Measurements from ENCODE around the gene PITPNC1. TPM values are rescaled to one million over a fixed set of nuclear protein-coding genes. Genes with fewer than 3 reads are reported as not detected.
A peak's percentile ranks its signal among the peaks of the same experiment; 100 is the strongest.
"Not testable (repeated sequence)": the region's sequence is repeated elsewhere in the genome, so short reads cannot be mapped to it uniquely, and the experiment has no call there.

PITPNC1 gene
- total RNA-seq, 4 donors from 2014 or later: 2.3 to 8.6 (median 4.3) TPM

- H3K9me3 ChIP-seq: no peaks in the 10 kb centered on the region
- H3K4me3 ChIP-seq: no peak overlapping the region
- in situ Hi-C loops (cut with MboI; ENCODE audit: low sequenced_read_pairs in 4 of 4): no loop called here
- no peaks in the 10 kb centered on the region for H3K27me3 ChIP-seq
- H3K27ac ChIP-seq: no peak overlapping the region
- no peak for DNase-seq
- H3K4me1 ChIP-seq: no peaks in the 10 kb centered on the region
- intact Hi-C loops (cut with DNase I; ENCODE audit: low total_unique reads): no loop called here
- no peaks in the 10 kb centered on the region for H3K36me3 ChIP-seq
- no peak for ATAC-seq
- TF ChIP-seq POLR2A (IDR thresholded peaks at IDR 0.05) (no peak), CTCF (IDR thresholded peaks at IDR 0.05 in 4 of 5, conservative IDR thresholded peaks at IDR 0.05 in 1 of 5) (no peak)
Observed at GRCh38 chr17:67425571-67426160, 48.6 kb downstream of the PITPNC1 start.

- H3K9me3 ChIP-seq: no peaks in the 10 kb centered on the region
- DNase-seq (no peak), ATAC-seq (no peak)
- no peaks in the 10 kb centered on the region for H3K36me3 ChIP-seq
- H3K27ac ChIP-seq: no peak overlapping the region
- no peaks in the 10 kb centered on the region for H3K4me1 ChIP-seq
- H3K4me3 ChIP-seq: no peak overlapping the region
- no peaks in the 10 kb centered on the region for H3K27me3 ChIP-seq
- TF ChIP-seq POLR2A (IDR thresholded peaks at IDR 0.05): no peak
- TF ChIP-seq CTCF (IDR thresholded peaks at IDR 0.05 in 4 of 5, conservative IDR thresholded peaks at IDR 0.05 in 1 of 5): no peak
- in situ Hi-C loops (cut with MboI; ENCODE audit: low sequenced_read_pairs in 4 of 4) (no loop called here), intact Hi-C loops (cut with DNase I; ENCODE audit: low total_unique reads) (no loop called here)
Observed at GRCh38 chr17:67427424-67427823, 50.3 kb downstream of the PITPNC1 start.

GRCh38 chr17:67430515-67430914 lies 53.4 kb downstream of the PITPNC1 start:
- in situ Hi-C loops (cut with MboI; ENCODE audit: low sequenced_read_pairs in 4 of 4); ATAC-seq; intact Hi-C loops (cut with DNase I; ENCODE audit: low total_unique reads); H3K27ac ChIP-seq; H3K27me3 ChIP-seq; H3K9me3 ChIP-seq; H3K36me3 ChIP-seq; H3K4me3 ChIP-seq; DNase-seq; H3K4me1 ChIP-seq: not testable (repeated sequence)

GRCh38 chr17:67431249-67432015 lies 54.4 kb downstream of the PITPNC1 start:
- TF ChIP-seq POLR2A (IDR thresholded peaks at IDR 0.05) (no peak), CTCF (IDR thresholded peaks at IDR 0.05 in 4 of 5, conservative IDR thresholded peaks at IDR 0.05 in 1 of 5) (no peak)
- DNase-seq (no peak), ATAC-seq (no peak)
- Histone ChIP-seq H3K27me3 (no peaks in the 10 kb centered on the region), H3K36me3 (no peaks in the 10 kb centered on the region), H3K27ac (peak overlapping the region in 3 of 4 donors; percentile 11 to 38 (median 28)), H3K9me3 (no peaks in the 10 kb centered on the region), H3K4me1 (no peaks in the 10 kb centered on the region), H3K4me3 (no peak overlapping the region)
- in situ Hi-C loops (cut with MboI; ENCODE audit: low sequenced_read_pairs in 4 of 4): no loop called here
- intact Hi-C loops (cut with DNase I; ENCODE audit: low total_unique reads): no loop called here

- DNase-seq (no peak), ATAC-seq (no peak)
- Histone ChIP-seq H3K27me3 (no peaks in the 10 kb centered on the region), H3K4me3 (no peak overlapping the region), H3K36me3 (no peaks in the 10 kb centered on the region), H3K4me1 (no peaks in the 10 kb centered on the region), H3K9me3 (no peaks in the 10 kb centered on the region), H3K27ac (peak overlapping the region; percentile 18 to 67 (median 65))
- in situ Hi-C loops (cut with MboI; ENCODE audit: low sequenced_read_pairs in 4 of 4) (no loop called here), intact Hi-C loops (cut with DNase I; ENCODE audit: low total_unique reads) (no loop called here)
- TF ChIP-seq CTCF (IDR thresholded peaks at IDR 0.05 in 4 of 5, conservative IDR thresholded peaks at IDR 0.05 in 1 of 5) (no peak), POLR2A (IDR thresholded peaks at IDR 0.05) (no peak)
Observed at GRCh38 chr17:67433248-67433924, 56.3 kb downstream of the PITPNC1 start.

Measured in gastrocnemius medialis (tissue), 4 donors.